WTC11 (cell line): ENCODE measurements around the gene CEBPA. TPM values are rescaled to one million over a fixed set of nuclear protein-coding genes. Genes with fewer than 3 reads are reported as not detected.
A peak's percentile ranks its signal among the peaks of the same experiment; 100 is the strongest.

Experiments used
- ATAC-seq: fragments of 200-7000 bp; cut with Tn5 transposase; 2 replicates; pipeline ENCODE4 v1.10.0; 2021; ENCODE audit warnings: mild to moderate bottlenecking, moderate library complexity
- CTCF ChIA-PET: fragments of 300-600 bp; sonication (Branson Sonifier 250); formaldehyde crosslinking; loops from one replicate; lab custom pipeline; 2021; ENCODE audit warnings: antibody characterized with exemption; lab: Charles Lee
- POLR2A ChIA-PET: fragments of 350-600 bp; sonication (Branson Sonifier 250); formaldehyde crosslinking; loops from one replicate; lab custom pipeline; 2021; ENCODE audit warnings: antibody characterized with exemption; lab: Charles Lee
- DNase-seq: peaks from one replicate; pipeline ENCODE4 v3.0.0; 2021; ENCODE audit warnings: low spot score
- H3K27ac Mint-ChIP-seq: 2 replicates; pipeline ENCODE4 v1.8.0; 2021; ENCODE audit warnings: mixed read lengths
- H3K27me3 Mint-ChIP-seq: 2 replicates; pipeline ENCODE4 v1.8.0; 2021; ENCODE audit warnings: low read depth, mild to moderate bottlenecking, moderate library complexity, mixed read lengths
- H3K36me3 Mint-ChIP-seq: 2 replicates; pipeline ENCODE4 v1.8.0; 2021; ENCODE audit warnings: mixed read lengths
- H3K4me1 Mint-ChIP-seq: 2 replicates; pipeline ENCODE4 v1.8.0; 2022; ENCODE audit warnings: mixed read lengths
- H3K4me3 Mint-ChIP-seq: 2 replicates; pipeline ENCODE4 v1.8.0; 2021; ENCODE audit warnings: mild to moderate bottlenecking, moderate library complexity, mixed read lengths
- H3K9me3 Mint-ChIP-seq: 2 replicates; pipeline ENCODE4 v1.8.0; 2021; ENCODE audit warnings: mixed read lengths
- ARID4B ChIP-seq: sonication (generic); formaldehyde crosslinking; IDR thresholded peaks from 2 replicates; pipeline ENCODE4 v1.8.0; 2023; ENCODE audit warnings: missing genetic modification reagents, mild to moderate bottlenecking, borderline replicate concordance
- E2F5 ChIP-seq: sonication (generic); formaldehyde crosslinking; IDR thresholded peaks from 2 replicates; pipeline ENCODE4 v1.8.1; 2022; ENCODE audit warnings: mild to moderate bottlenecking, moderate library complexity, missing genetic modification reagents
- MAX ChIP-seq: sonication (generic); formaldehyde crosslinking; IDR thresholded peaks from 2 replicates; pipeline ENCODE4 v1.8.0; 2022; ENCODE audit warnings: mild to moderate bottlenecking, missing genetic modification reagents
- NR1H2 ChIP-seq: sonication (generic); formaldehyde crosslinking; IDR thresholded peaks from 2 replicates; pipeline ENCODE4 v1.9.0; 2021; ENCODE audit warnings: mild to moderate bottlenecking, moderate library complexity, missing genetic modification reagents
- NR3C1 ChIP-seq: sonication (generic); formaldehyde crosslinking; conservative IDR thresholded peaks from 2 replicates; pipeline ENCODE4 v1.8.1; 2023; ENCODE audit warnings: low read depth, mild to moderate bottlenecking, missing genetic modification reagents
- PRDM15 ChIP-seq: sonication (generic); formaldehyde crosslinking; IDR thresholded peaks from 2 replicates; pipeline ENCODE4 v1.8.0; 2022; ENCODE audit warnings: missing genetic modification reagents
- TEAD1 ChIP-seq: sonication (generic); formaldehyde crosslinking; IDR thresholded peaks from 2 replicates; pipeline ENCODE4 v1.8.0; 2022; ENCODE audit warnings: mild to moderate bottlenecking, missing genetic modification reagents
- TEAD4 ChIP-seq: sonication (generic); formaldehyde crosslinking; IDR thresholded peaks from 2 replicates; pipeline ENCODE4 v1.8.0; 2022; ENCODE audit warnings: mild to moderate bottlenecking, missing genetic modification reagents
- ZNF219 ChIP-seq: sonication (generic); formaldehyde crosslinking; IDR thresholded peaks from 2 replicates; pipeline ENCODE4 v1.8.0; 2023; ENCODE audit warnings: missing genetic modification reagents, mild to moderate bottlenecking, borderline replicate concordance
- total RNA-seq: library from RNA; stranded (reverse); gene quantifications from 3 replicates; pipeline ENCODE4 v1.2.3, GENCODE V29; 2021

Gene CEBPA
- total RNA-seq, 1 experiment from 2014 or later, result 5.6 TPM

- TF ChIP-seq NR1H2 (CRISPR knock-in tag), result no peak
Observed at GRCh38 chr19:33302974-33303790, 848 bp upstream of the CEBPA start (continued).

- TF ChIP-seq TEAD1 (CRISPR knock-in tag) (no peak), ZNF219 (CRISPR knock-in tag) (no peak), PRDM15 (CRISPR knock-in tag) (no peak), TEAD4 (CRISPR knock-in tag) (no peak)
- Mint-ChIP-seq H3K27ac (no peak overlapping the region), H3K27me3 (peaks cover 41% of the 10 kb centered on the region), H3K4me3 (no peak overlapping the region), H3K9me3 (no peaks in the 10 kb centered on the region), H3K36me3 (no peaks in the 10 kb centered on the region), H3K4me1 (peaks cover 30% of the 10 kb centered on the region)
- ChIA-PET POLR2A (interaction anchor here (2.1 kb wide), 1 partner anchor 72 kb away, joined by 12 read pairs; the partner anchor contains the start of gene CEBPG), CTCF (interaction anchor here (1.0 to 2.3 kb wide), 10 partner anchors 9 to 220 kb away, joined by 3 to 15 read pairs (median 5); partner anchors contain the start of gene CEBPG)
- ATAC-seq, result no peak
- no peak for DNase-seq
Observed at GRCh38 chr19:33301900-33302174, 497 bp downstream of the CEBPA start.

- peak; percentile 2; the same call in 1 of the 2 replicates for ATAC-seq
- H3K4me3 Mint-ChIP-seq, result peak overlapping the region; percentile 68
- ChIA-PET CTCF (interaction anchor here (0.8 to 1.6 kb wide), 10 partner anchors 40 to 117 kb away, joined by 3 to 9 read pairs (median 3); partner anchors contain the start of gene CEBPG), POLR2A (interaction anchor here (2.1 kb wide), 1 partner anchor 73 kb away, joined by 12 read pairs; the partner anchor contains the start of gene CEBPG)
- H3K27ac Mint-ChIP-seq, result no peak overlapping the region
- H3K9me3 Mint-ChIP-seq, result no peaks in the 10 kb centered on the region
- peaks cover 41% of the 10 kb centered on the region for H3K27me3 Mint-ChIP-seq
- peak; percentile 52 for DNase-seq
- TF ChIP-seq MAX (CRISPR knock-in tag), result peak; percentile 64; the same call in 1 of the 2 replicates
- 0 out of 2 replicates have a peak, but pooled peaks have one; percentile 29 for TF ChIP-seq NR3C1 (CRISPR knock-in tag)
- no peak for TF ChIP-seq E2F5 (CRISPR knock-in tag)
- TF ChIP-seq ARID4B (CRISPR knock-in tag), result no peak
- H3K36me3 Mint-ChIP-seq, result no peaks in the 10 kb centered on the region
- H3K4me1 Mint-ChIP-seq, result peaks cover 30% of the 10 kb centered on the region
Observed at GRCh38 chr19:33301144-33301899, 1.0 kb downstream of the CEBPA start.
